A549 (cell line): ENCODE results near the gene DAB1. TPM values are rescaled to one million over a fixed set of nuclear protein-coding genes. Genes with fewer than 3 reads are reported as not detected.

Experiments
- ATAC-seq, 2 experiments: fragments of 200-7000 bp in 1 of 2; fragments of >200 bp in 1 of 2; cut with Nextera tagmentation in 1 of 2; cut with Tn5 transposase in 1 of 2; 3 replicates each; pipeline versions ENCODE4 v1.8.0 to v1.9.1; 2018 to 2020; ENCODE audit warnings: mild to moderate bottlenecking in 1 of 2, moderate library complexity in 1 of 2
- CTCF ChIA-PET: fragments of 300-600 bp; sonication (Branson Sonifier 250); formaldehyde crosslinking; extraction: SDS; loops from one replicate; lab custom pipeline; 2021; ENCODE audit warnings: antibody characterized with exemption, inconsistent platforms; lab: Yijun Ruan, JAX
- POLR2A ChIA-PET: fragments of 350-600 bp; formaldehyde crosslinking; extraction: SDS; loops from one replicate; lab custom pipeline; 2021; ENCODE audit warnings: antibody characterized with exemption, inconsistent platforms; lab: Yijun Ruan, JAX
- DNase-seq, 2 experiments: peaks; one replicate each; pipeline versions ENCODE4 v3.0.0 to v3.0.0-alpha.2; 2011 to 2016; ENCODE audit warnings: low read depth in 1 of 2, low spot score in 1 of 2
- FAIRE-seq: peaks from 2 replicates; lab custom pipeline; 2011; peaks lifted over from hg19 to GRCh38; lab: Jason Lieb, UNC
- H3K27ac ChIP-seq, 2 experiments: fragments of >200 bp; sonication (Bioruptor Twin); formaldehyde crosslinking; 3 replicates each; pipeline ENCODE4 v1.5.1; 2016 to 2017
- H3K4me1 ChIP-seq: fragments of >200 bp; sonication (Bioruptor Twin); formaldehyde crosslinking; 3 replicates; pipeline ENCODE4 v1.6.1; 2016
- H3K4me2 ChIP-seq: fragments of >200 bp; sonication (Bioruptor Twin); formaldehyde crosslinking; 3 replicates; pipeline ENCODE4 v1.6.1; 2016
- H3K4me3 ChIP-seq: fragments of >200 bp; sonication (Bioruptor Twin); formaldehyde crosslinking; 3 replicates; pipeline ENCODE4 v1.5.1; 2016
- H3K9me3 ChIP-seq: fragments of >200 bp; sonication (Bioruptor Twin); formaldehyde crosslinking; 3 replicates; pipeline ENCODE4 v1.6.1; 2016
- ATOH8 ChIP-seq: fragments of 250-450 bp; sonication (Bioruptor Pico); IDR thresholded peaks from 2 replicates; pipeline ENCODE4 v1.5.0; 2020; ENCODE audit warnings: low read depth, mild to moderate bottlenecking, moderate library complexity
- BCL3 ChIP-seq: fragments of >200 bp; sonication (Bioruptor Twin); formaldehyde crosslinking; IDR thresholded peaks from 3 replicates; pipeline ENCODE4 v1.6.1; 2016
- BHLHE40 ChIP-seq: IDR thresholded peaks from 2 replicates; pipeline ENCODE4 v1.6.1; 2012; ENCODE audit warnings: low read depth, low read length, inconsistent platforms
- CBX8 ChIP-seq: fragments of 200-600 bp; sonication (generic); IDR thresholded peaks from 2 replicates; pipeline ENCODE4 v1.6.1; 2016
- CEBPB ChIP-seq, 2 experiments: fragments of >200 bp in 1 of 2; sonication (Bioruptor Twin) in 1 of 2; formaldehyde crosslinking in 1 of 2; IDR thresholded peaks; 2 replicates each; pipeline ENCODE4 v1.6.1; 2012 to 2016
- CHD2 ChIP-seq: fragments of 150-350 bp; IDR thresholded peaks from 2 replicates; pipeline ENCODE4 v1.6.1; 2014; ENCODE audit warnings: low read length; ENCODE audit not compliant: partially characterized antibody
- CHD4 ChIP-seq: fragments of 200-600 bp; sonication (generic); IDR thresholded peaks from 2 replicates; pipeline ENCODE4 v1.6.1; 2016; ENCODE audit warnings: antibody characterized with exemption, mild to moderate bottlenecking, borderline replicate concordance
- CTCF ChIP-seq: fragments of >200 bp; sonication (Bioruptor Twin); formaldehyde crosslinking; IDR thresholded peaks from 3 replicates; pipeline ENCODE4 v1.5.1; 2016
- E2F6 ChIP-seq: IDR thresholded peaks from 2 replicates; pipeline ENCODE4 v1.6.1; 2012; ENCODE audit warnings: low read depth, borderline replicate concordance
- EP300 ChIP-seq, 2 experiments: fragments of >200 bp; sonication (Bioruptor Twin); formaldehyde crosslinking; IDR thresholded peaks; 2 replicates in 1 of 2; 3 replicates in 1 of 2; pipeline ENCODE4 v1.6.1; 2016 to 2017
- ESRRA ChIP-seq: fragments of 150-350 bp; IDR thresholded peaks from 2 replicates; pipeline ENCODE4 v1.6.1; 2014; ENCODE audit warnings: mild to moderate bottlenecking, low read length, borderline replicate concordance
- FOSB ChIP-seq: fragments of 250-450 bp; sonication (Bioruptor Pico); IDR thresholded peaks from 2 replicates; pipeline ENCODE4 v1.5.0; 2020; ENCODE audit warnings: mild to moderate bottlenecking, moderate library complexity
- FOSL2 ChIP-seq, 2 experiments: fragments of 450-650 bp in 1 of 2; fragments of >200 bp in 1 of 2; sonication (Bioruptor Twin) in 1 of 2; formaldehyde crosslinking; IDR thresholded peaks; 2 replicates each; pipeline versions ENCODE4 v1.5.0 to v1.6.1; 2016 to 2020; ENCODE audit warnings: mild to moderate bottlenecking in 1 of 2, moderate library complexity in 1 of 2
- FOXS1 ChIP-seq: fragments of 250-450 bp; sonication (Bioruptor Pico); IDR thresholded peaks from 2 replicates; pipeline ENCODE4 v1.5.0; 2020; ENCODE audit warnings: mild to moderate bottlenecking, moderate library complexity
- GATA3 ChIP-seq: IDR thresholded peaks from 2 replicates; pipeline ENCODE4 v1.6.1; 2012; ENCODE audit warnings: borderline replicate concordance
- MAFK ChIP-seq: fragments of 450-650 bp; IDR thresholded peaks from 2 replicates; pipeline ENCODE4 v1.6.1; 2014; ENCODE audit not compliant: partially characterized antibody
- MAX ChIP-seq: IDR thresholded peaks from 2 replicates; pipeline ENCODE4 v1.6.1; 2012
- MAZ ChIP-seq: fragments of 150-350 bp; IDR thresholded peaks from 2 replicates; pipeline ENCODE4 v1.6.1; 2014; ENCODE audit warnings: antibody characterized with exemption, low read depth, low read length, borderline replicate concordance
- NFE2L2 ChIP-seq: fragments of 150-350 bp; conservative IDR thresholded peaks from 2 replicates; pipeline ENCODE4 v1.6.1; 2014; ENCODE audit warnings: low read length
- NR3C1 ChIP-seq: fragments of >200 bp; sonication (Bioruptor Twin); formaldehyde crosslinking; IDR thresholded peaks from 3 replicates; pipeline ENCODE4 v1.6.1; 2017
- PBX3 ChIP-seq: IDR thresholded peaks from 2 replicates; pipeline ENCODE4 v1.6.1; 2012
- POLR2A ChIP-seq: IDR thresholded peaks from 2 replicates; pipeline ENCODE4 v1.6.1; 2012; ENCODE audit warnings: mild to moderate bottlenecking, low read length
- POLR2AphosphoS2 ChIP-seq: conservative IDR thresholded peaks from 2 replicates; pipeline ENCODE4 v1.6.1; 2012; ENCODE audit warnings: low read length, improper control_type of control experiment, inconsistent platforms
- RARB ChIP-seq: fragments of 250-450 bp; sonication (Bioruptor Pico); IDR thresholded peaks from 2 replicates; pipeline ENCODE4 v1.8.0; 2021; ENCODE audit warnings: mild to moderate bottlenecking, moderate library complexity
- REST ChIP-seq: fragments of 200-600 bp; sonication (generic); IDR thresholded peaks from 2 replicates; pipeline ENCODE4 v1.6.1; 2016; ENCODE audit warnings: antibody characterized with exemption, mild to moderate bottlenecking, moderate library complexity
- RFX5 ChIP-seq: fragments of 450-650 bp; IDR thresholded peaks from 2 replicates; pipeline ENCODE4 v1.7.1; 2014; ENCODE audit warnings: antibody characterized with exemption, mild to moderate bottlenecking, moderate library complexity
- RNF2 ChIP-seq: fragments of 200-600 bp; sonication (generic); IDR thresholded peaks from 2 replicates; pipeline ENCODE4 v1.6.1; 2016; ENCODE audit warnings: low read depth, mild to moderate bottlenecking, antibody characterized with exemption, moderate library complexity, borderline replicate concordance
- SMC3 ChIP-seq: fragments of >200 bp; sonication (Bioruptor Twin); formaldehyde crosslinking; IDR thresholded peaks from 3 replicates; pipeline ENCODE4 v1.6.1; 2018; ENCODE audit warnings: inconsistent platforms
- SREBF2 ChIP-seq: fragments of 450-650 bp; IDR thresholded peaks from 2 replicates; pipeline ENCODE4 v1.6.1; 2014; ENCODE audit warnings: mild to moderate bottlenecking, moderate library complexity
- TP53 ChIP-seq: fragments of 250-450 bp; sonication (Bioruptor Pico); IDR thresholded peaks from 2 replicates; pipeline ENCODE4 v1.5.0; 2021; ENCODE audit warnings: mild to moderate bottlenecking, moderate library complexity
- USF2 ChIP-seq: fragments of 450-650 bp; IDR thresholded peaks from 2 replicates; pipeline ENCODE4 v1.6.1; 2014; ENCODE audit warnings: antibody characterized with exemption
- WGBS: methylation state at CpG from one replicate; pipeline ENCODE4 v1.1.6; 2017; ENCODE audit errors: missing lambda C conversion rate; 5-methylcytosine and 5-hydroxymethylcytosine counted together
- polyA plus RNA-seq, 4 experiments: library from polyadenylated mRNA; depleted of rRNA in 3 of 4; stranded (reverse); fragments of >200 nt; fragmentation: RNase III in 1 of 4; extraction: RNeasy Plus Mini Kit Qiagen cat#74134 plus additional on column Dnase treatment in 1 of 4; gene quantifications; 2 replicates in 3 of 4; 3 replicates in 1 of 4; pipeline ENCODE4 v1.2.3, GENCODE V29; 2011 to 2017

Gene DAB1
- polyA plus RNA-seq, 2 of the 4 experiments (the other 2 are of a cell fraction) = not detected

- no peaks in the 10 kb centered on the region for H3K4me1 ChIP-seq
- DNase-seq = no peak
- no peak for TF ChIP-seq SMC3
- no peak for TF ChIP-seq CHD2
- TF ChIP-seq MAX = no peak
- no peak for TF ChIP-seq REST
- TF ChIP-seq E2F6 = no peak
- TF ChIP-seq POLR2A = no peak
- TF ChIP-seq RARB (CRISPR knock-in tag) = no peak
- TF ChIP-seq FOSL2 (IDR thresholded peaks at IDR 0.05) = no peak
- TF ChIP-seq FOSL2 (CRISPR knock-in tag; IDR thresholded peaks at IDR 0.05) = no peak
- TF ChIP-seq GATA3 = no peak
- TF ChIP-seq BHLHE40 = no peak
- TF ChIP-seq CTCF = no peak
- TF ChIP-seq RNF2 = no peak
- no peak for TF ChIP-seq ESRRA
- TF ChIP-seq USF2 = no peak
- no peak for TF ChIP-seq NFE2L2
- no peak for TF ChIP-seq MAFK
- no peak for TF ChIP-seq POLR2AphosphoS2
- no peak for TF ChIP-seq TP53 (CRISPR knock-in tag)
- no peak for TF ChIP-seq BCL3
- TF ChIP-seq, all 56 proteins: peak for 0
- CTCF ChIA-PET = no interaction called here
- no peaks in the 10 kb centered on the region for H3K9me3 ChIP-seq
- no peak overlapping the region for H3K27ac ChIP-seq
- FAIRE-seq = no peak
- WGBS = 8% methylated on average over 5 of the region's 5 CpGs
- no peak overlapping the region for H3K4me3 ChIP-seq
- H3K4me2 ChIP-seq = no peak overlapping the region
- POLR2A ChIA-PET = no interaction called here
- no peak for ATAC-seq
These were observed 112.9 kb downstream of the DAB1 start for GRCh38 chr1:57311006-57311405.

GRCh38 chr1:57309630-57310029, 114.2 kb downstream of the DAB1 start:
- ATAC-seq (no peak), FAIRE-seq (no peak), DNase-seq (no peak)
- H3K9me3 ChIP-seq = no peaks in the 10 kb centered on the region
- no peaks in the 10 kb centered on the region for H3K4me1 ChIP-seq
- H3K27ac ChIP-seq = no peak overlapping the region
- ChIA-PET CTCF (no interaction called here), POLR2A (no interaction called here)
- no peak overlapping the region for H3K4me2 ChIP-seq
- H3K4me3 ChIP-seq = no peak overlapping the region
- WGBS = 0% methylated on average over 2 of the region's 2 CpGs
- no peak for TF ChIP-seq CHD4
- TF ChIP-seq BHLHE40 = no peak
- no peak for TF ChIP-seq FOXS1 (CRISPR knock-in tag)
- TF ChIP-seq NR3C1 = no peak
- no peak for TF ChIP-seq PBX3
- no peak for TF ChIP-seq GATA3
- TF ChIP-seq SREBF2 = no peak
- no peak for TF ChIP-seq MAZ
- TF ChIP-seq ATOH8 (CRISPR knock-in tag) = no peak
- no peak for TF ChIP-seq CBX8
- no peak for TF ChIP-seq RFX5
- no peak for TF ChIP-seq FOSB (CRISPR knock-in tag)
- no peak for TF ChIP-seq EP300 (IDR thresholded peaks at IDR 0.05)
- TF ChIP-seq CEBPB (IDR thresholded peaks at IDR 0.05) = no peak
- no peak for TF ChIP-seq RNF2
